Endothelial cell of umbilical vein (primary cell): ENCODE results near the gene UIMC1. TPM values are rescaled to one million over a fixed set of nuclear protein-coding genes. Genes with fewer than 3 reads are reported as not detected.

Experiments
- BruUV-seq: library from RNA; stranded (reverse); fragments of 400-500 nt; replicated peaks from 2 replicates; lab custom pipeline; 2021; lab: Mats Ljungman, UMichigan
- CTCF ChIA-PET: fragments of 300-600, 350-600 bp; sonication (Branson Sonifier 250); formaldehyde crosslinking; loops from one replicate; lab custom pipeline; 2021; ENCODE audit warnings: antibody characterized with exemption, inconsistent platforms; lab: Charles Lee
- POLR2A ChIA-PET: fragments of 300-600, 350-600 bp; sonication (Branson Sonifier 250); formaldehyde crosslinking; loops from one replicate; lab custom pipeline; 2021; ENCODE audit warnings: antibody characterized with exemption, inconsistent platforms; lab: Charles Lee
- DNase-seq: peaks from one replicate; pipeline ENCODE4 v3.0.0-alpha.2; 2011; ENCODE audit warnings: low read depth, low spot score
- FAIRE-seq: peaks from 2 replicates; lab custom pipeline; 2011; peaks lifted over from hg19 to GRCh38; lab: Jason Lieb, UNC
- H2AFZ ChIP-seq: 2 replicates; pipeline ENCODE4 v1.6.0; 2012; ENCODE audit warnings: low read depth, low read length, control low read depth, inconsistent platforms
- H3K27ac ChIP-seq: 2 replicates; pipeline ENCODE4 v1.5.1; 2011; ENCODE audit warnings: low read depth, mild to moderate bottlenecking, control low read depth, low read length, moderate library complexity; ENCODE audit not compliant: insufficient read depth
- H3K27me3 ChIP-seq, 2 experiments: 2 replicates each; pipeline versions ENCODE4 v1.6.0 to v1.6.1; 2011; ENCODE audit warnings: low read length in 2 of 2, mixed read lengths in 1 of 2; ENCODE audit not compliant: control insufficient read depth in 2 of 2, insufficient read depth in 2 of 2
- H3K36me3 ChIP-seq, 2 experiments: 2 replicates in 1 of 2; 3 replicates in 1 of 2; pipeline ENCODE4 v1.5.1; 2011; ENCODE audit warnings: low read length in 2 of 2, mild to moderate bottlenecking in 1 of 2, moderate library complexity in 1 of 2; ENCODE audit not compliant: control insufficient read depth in 2 of 2, insufficient read depth in 2 of 2; ENCODE audit errors: extremely low read depth in 1 of 2
- H3K4me1 ChIP-seq: 3 replicates; pipeline ENCODE4 v1.5.1; 2011; ENCODE audit warnings: mild to moderate bottlenecking, low read length; ENCODE audit not compliant: control insufficient read depth, insufficient read depth; ENCODE audit errors: extremely low read depth
- H3K4me2 ChIP-seq: 2 replicates; pipeline ENCODE4 v1.6.1; 2011; ENCODE audit warnings: low read length, control low read depth, mixed read lengths; ENCODE audit not compliant: insufficient read depth
- H3K4me3 ChIP-seq, 3 experiments: fragments of 200-600 bp in 1 of 3; sonication (generic), shearing (Covaris generic) in 1 of 3; replicated peaks in 1 of 3; 2 replicates each; pipeline ENCODE4 v1.5.1; 2011 to 2016; ENCODE audit warnings: control low read depth in 3 of 3, low read length in 3 of 3, mild to moderate bottlenecking in 2 of 3, inconsistent platforms in 1 of 3, low read depth in 1 of 3, moderate library complexity in 1 of 3; ENCODE audit not compliant: insufficient read depth in 1 of 3
- H3K79me2 ChIP-seq: 2 replicates; pipeline ENCODE4 v1.6.0; 2012; ENCODE audit warnings: low read length, inconsistent platforms; ENCODE audit not compliant: control insufficient read depth, insufficient read depth
- H3K9ac ChIP-seq: replicated peaks from 2 replicates; pipeline ENCODE3; 2011; ENCODE audit warnings: low read length, control low read depth; ENCODE audit not compliant: insufficient read depth; ENCODE audit errors: extremely low read depth
- H3K9me1 ChIP-seq: replicated peaks from 3 replicates; pipeline ENCODE4 v1.6.0; 2011; ENCODE audit warnings: mild to moderate bottlenecking, low read length; ENCODE audit not compliant: control insufficient read depth, insufficient read depth; ENCODE audit errors: extremely low read depth
- H3K9me3 ChIP-seq: replicated peaks from 2 replicates; pipeline ENCODE4 v1.5.1; 2012; ENCODE audit warnings: low read length, inconsistent platforms; ENCODE audit not compliant: control insufficient read depth, insufficient read depth
- H4K20me1 ChIP-seq: replicated peaks from 2 replicates; pipeline ENCODE3; 2011; ENCODE audit warnings: mild to moderate bottlenecking, low read length; ENCODE audit not compliant: control insufficient read depth, insufficient read depth; ENCODE audit errors: extremely low read depth
- CTCF ChIP-seq, 2 donors: IDR thresholded peaks; 1 replicate in 1 of 2; 2 replicates in 1 of 2; pipeline ENCODE4 v1.5.1; 2011; ENCODE audit warnings: low read length in 2 of 2, mild to moderate bottlenecking in 2 of 2, moderate library complexity in 2 of 2, control low read depth in 1 of 2, inconsistent platforms in 1 of 2, low read depth in 1 of 2; ENCODE audit not compliant: insufficient read depth in 1 of 2; ENCODE audit errors: extremely low read depth in 1 of 2
- EZH2 ChIP-seq: IDR thresholded peaks from 2 replicates; pipeline ENCODE4 v1.6.1; 2012; ENCODE audit warnings: borderline replicate concordance, low read depth, mild to moderate bottlenecking, moderate library complexity, low read length, inconsistent platforms; ENCODE audit not compliant: severe bottlenecking
- FOS ChIP-seq: IDR thresholded peaks from 2 replicates; pipeline ENCODE4 v1.6.1; 2011; ENCODE audit warnings: mild to moderate bottlenecking, low read length, moderate library complexity, borderline replicate concordance; ENCODE audit not compliant: insufficient read depth
- GATA2 ChIP-seq: IDR thresholded peaks from 2 replicates; pipeline ENCODE4 v1.7.0; 2011; ENCODE audit warnings: low read depth, mild to moderate bottlenecking, moderate library complexity, mixed read lengths, low read length; ENCODE audit not compliant: insufficient read length, insufficient read depth
- JUN ChIP-seq: IDR thresholded peaks from 2 replicates; pipeline ENCODE4 v1.6.1; 2011; ENCODE audit warnings: borderline replicate concordance, low read depth; ENCODE audit not compliant: insufficient read length, insufficient read depth
- MAX ChIP-seq: IDR thresholded peaks from 2 replicates; pipeline ENCODE4 v1.6.1; 2011; ENCODE audit not compliant: insufficient read depth, insufficient read length
- MYC ChIP-seq: IDR thresholded peaks from one replicate; pipeline ENCODE4 v1.6.1; 2011; ENCODE audit warnings: mild to moderate bottlenecking, low read depth, low read length
- POLR2A ChIP-seq: IDR thresholded peaks from 2 replicates; pipeline ENCODE4 v1.6.1; 2012; ENCODE audit warnings: low read depth, mild to moderate bottlenecking, control low read depth, low read length
- POLR2AphosphoS5 ChIP-seq: IDR thresholded peaks from 2 replicates; pipeline ENCODE4 v1.6.1; 2012; ENCODE audit warnings: low read depth, mild to moderate bottlenecking, control low read depth, low read length, moderate library complexity; ENCODE audit not compliant: insufficient read depth
- dilution Hi-C: fragments of 300-500 bp; cut with MboI; formaldehyde crosslinking; loops from one replicate; pipeline ENCODE4 v1.15.0; 2019; ENCODE audit warnings: low sequenced_read_pairs; ENCODE audit not compliant: extremely low pct_ligation_motif_present
- intact Hi-C: fragments of 100-400 bp; cut with micrococcal nuclease; formaldehyde crosslinking; loops from one replicate; pipeline ENCODE4 v1.10.0; 2022
- polyA plus RNA-seq, 4 experiments: library from polyadenylated mRNA; depleted of rRNA in 3 of 4; stranded (reverse) in 3 of 4; unstranded in 1 of 4; fragments of >200 nt; gene quantifications; 2 replicates each; pipeline versions ENCODE4 v1.2.1 to v1.2.3, GENCODE V29; 2011 to 2012; ENCODE audit warnings: missing spikeins in 1 of 4
- total RNA-seq: library from RNA; stranded (reverse); gene quantifications from 2 replicates; pipeline ENCODE4 v1.2.3, GENCODE V29; 2021

UIMC1 gene
- total and polyA plus RNA-seq, 2 donors (not counting 3 experiments of a cell fraction or from before 2014, with no cell fraction given): 17.2 to 60.1 TPM

GRCh38 chr5:177040814-177041420 lies 34.3 kb upstream of the UIMC1 start:
- POLR2A ChIA-PET: no interaction called here
- dilution Hi-C loops: no loop called here
- FAIRE-seq (no peak), DNase-seq (no peak)
- no peak overlapping the region for H3K9ac ChIP-seq
- no peaks in the 10 kb centered on the region for H3K27me3 ChIP-seq
- TF ChIP-seq POLR2A: no peak
- TF ChIP-seq MAX: no peak
- no peak for TF ChIP-seq JUN
- TF ChIP-seq EZH2: no peak
- no peak for TF ChIP-seq GATA2
- TF ChIP-seq CTCF (IDR thresholded peaks at IDR 0.05; ENCODE audit: extremely low read depth in 1 of 2, insufficient read depth in 1 of 2, low read depth in 1 of 2, low read length in 2 of 2): no peak
- no peak for TF ChIP-seq MYC
- no peak for TF ChIP-seq FOS
- no peak for TF ChIP-seq POLR2AphosphoS5
- no peak overlapping the region for H3K4me2 ChIP-seq
- no peak overlapping the region for H3K27ac ChIP-seq
- no peaks in the 10 kb centered on the region for H3K9me1 ChIP-seq
- no peak overlapping the region for H3K4me3 ChIP-seq
- intact Hi-C loops: no loop called here
- peaks cover 6% of the 10 kb centered on the region for H3K79me2 ChIP-seq
- CTCF ChIA-PET: no interaction called here
- H4K20me1 ChIP-seq: no peaks in the 10 kb centered on the region
- H3K9me3 ChIP-seq: no peaks in the 10 kb centered on the region
- H2AFZ ChIP-seq: no peak overlapping the region
- H3K4me1 ChIP-seq: peaks cover 8% of the 10 kb centered on the region
- peaks cover 3 to 6% of the 10 kb centered on the region in 2 experiments for H3K36me3 ChIP-seq
- BruUV-seq: no TSS peak
